ENCODE data around the gene PPHLN1.
"Not testable (repeated sequence)": the region's sequence is repeated elsewhere in the genome, so short reads cannot be mapped to it uniquely, and the experiment has no call there.

The PPHLN1 gene

GRCh38 chr12:42323856-42324255 is 2.1 kb upstream of the PPHLN1 start:
- DNase-seq = no peak

- no peak for DNase-seq
Measured at GRCh38 chr12:42325326-42325652, 678 bp upstream of the PPHLN1 start.

- DNase-seq = peak; percentile 49
Measured at GRCh38 chr12:42326541-42327226, 717 bp downstream of the PPHLN1 start.

GRCh38 chr12:42327227-42327590 is 1.2 kb downstream of the PPHLN1 start:
- no peak for DNase-seq

GRCh38 chr12:42330097-42330496 is 4.1 kb downstream of the PPHLN1 start:
- DNase-seq = not testable (repeated sequence)

GRCh38 chr12:42332301-42333285 is 6.6 kb downstream of the PPHLN1 start:
- peak; percentile 59 for DNase-seq

- no peak for DNase-seq
Measured at GRCh38 chr12:42336286-42336685, 10.3 kb downstream of the PPHLN1 start.

GRCh38 chr12:42338280-42338679 is 12.3 kb downstream of the PPHLN1 start:
- no peak for DNase-seq

- DNase-seq = no peak
Measured at GRCh38 chr12:42342028-42342427, 16.1 kb downstream of the PPHLN1 start.

GRCh38 chr12:42343721-42344120 is 17.8 kb downstream of the PPHLN1 start:
- no peak for DNase-seq

- no peak for DNase-seq
Measured at GRCh38 chr12:42346403-42347002, 20.5 kb downstream of the PPHLN1 start.

GRCh38 chr12:42349119-42350020 is 23.4 kb downstream of the PPHLN1 start:
- peak; percentile 38 for DNase-seq

GRCh38 chr12:42350021-42350407 is 24.0 kb downstream of the PPHLN1 start:
- not testable (repeated sequence) for DNase-seq

GRCh38 chr12:42356344-42356743 is 30.4 kb downstream of the PPHLN1 start:
- no peak for DNase-seq

- DNase-seq = no peak
Measured at GRCh38 chr12:42360747-42361403, 34.9 kb downstream of the PPHLN1 start.

- DNase-seq = no peak
Measured at GRCh38 chr12:42361909-42362646, 36.1 kb downstream of the PPHLN1 start.

GRCh38 chr12:42362647-42363260 is 36.8 kb downstream of the PPHLN1 start:
- DNase-seq = no peak

GRCh38 chr12:42364692-42365091 is 38.7 kb downstream of the PPHLN1 start:
- no peak for DNase-seq

GRCh38 chr12:42365486-42365885 is 39.5 kb downstream of the PPHLN1 start:
- peak; percentile 67 for DNase-seq

- DNase-seq = no peak
Measured at GRCh38 chr12:42370013-42370412, 44.0 kb downstream of the PPHLN1 start.

All from NCI-H82 (cell line).